SJSA1 (cell line): ENCODE results near the gene PVRIG. TPM values are rescaled to one million over a fixed set of nuclear protein-coding genes. Genes with fewer than 3 reads are reported as not detected.
A peak's percentile ranks its signal among the peaks of the same experiment; 100 is the strongest.
"Not testable (repeated sequence)": the region's sequence is repeated elsewhere in the genome, so short reads cannot be mapped to it uniquely, and the experiment has no call there.

ENCODE experiments used
- DNase-seq, 2 experiments: peaks; one replicate each; pipeline ENCODE4 v3.0.0-alpha.2; 2015 to 2020; ENCODE audit warnings: low spot score in 2 of 2, low read depth in 1 of 2
- H3K27ac ChIP-seq: fragments of 250-450 bp; sonication (Bioruptor Pico); 2 replicates; pipeline ENCODE4 v1.5.1; 2020; ENCODE audit warnings: mild to moderate bottlenecking, moderate library complexity
- H3K27me3 ChIP-seq: fragments of 250-450 bp; sonication (Bioruptor Pico); replicated peaks from 2 replicates; pipeline ENCODE4 v1.5.1; 2020; ENCODE audit warnings: mild to moderate bottlenecking, moderate library complexity
- H3K36me3 ChIP-seq: fragments of 250-450 bp; sonication (Bioruptor Pico); 2 replicates; pipeline ENCODE4 v1.5.1; 2020; ENCODE audit warnings: mild to moderate bottlenecking
- H3K4me1 ChIP-seq: fragments of 250-450 bp; sonication (Bioruptor Pico); replicated peaks from 2 replicates; pipeline ENCODE4 v1.6.1; 2021; ENCODE audit warnings: mild to moderate bottlenecking
- H3K4me3 ChIP-seq: fragments of 250-450 bp; sonication (Bioruptor Pico); 2 replicates; pipeline ENCODE4 v1.5.1; 2020; ENCODE audit warnings: mild to moderate bottlenecking
- H3K9me3 ChIP-seq: fragments of 250-450 bp; sonication (Bioruptor Pico); replicated peaks from 2 replicates; pipeline ENCODE4 v1.5.1; 2020; ENCODE audit warnings: mild to moderate bottlenecking
- total RNA-seq: library from RNA; depleted of rRNA; stranded (reverse); fragments of >200 nt; shearing (Covaris generic); gene quantifications from 2 replicates; pipeline ENCODE4 v1.2.3, GENCODE V29; 2014; rRNA removed

PVRIG gene
- 1.7 TPM in 1 of 2 replicates, not detected in the other for total RNA-seq

DNA sequence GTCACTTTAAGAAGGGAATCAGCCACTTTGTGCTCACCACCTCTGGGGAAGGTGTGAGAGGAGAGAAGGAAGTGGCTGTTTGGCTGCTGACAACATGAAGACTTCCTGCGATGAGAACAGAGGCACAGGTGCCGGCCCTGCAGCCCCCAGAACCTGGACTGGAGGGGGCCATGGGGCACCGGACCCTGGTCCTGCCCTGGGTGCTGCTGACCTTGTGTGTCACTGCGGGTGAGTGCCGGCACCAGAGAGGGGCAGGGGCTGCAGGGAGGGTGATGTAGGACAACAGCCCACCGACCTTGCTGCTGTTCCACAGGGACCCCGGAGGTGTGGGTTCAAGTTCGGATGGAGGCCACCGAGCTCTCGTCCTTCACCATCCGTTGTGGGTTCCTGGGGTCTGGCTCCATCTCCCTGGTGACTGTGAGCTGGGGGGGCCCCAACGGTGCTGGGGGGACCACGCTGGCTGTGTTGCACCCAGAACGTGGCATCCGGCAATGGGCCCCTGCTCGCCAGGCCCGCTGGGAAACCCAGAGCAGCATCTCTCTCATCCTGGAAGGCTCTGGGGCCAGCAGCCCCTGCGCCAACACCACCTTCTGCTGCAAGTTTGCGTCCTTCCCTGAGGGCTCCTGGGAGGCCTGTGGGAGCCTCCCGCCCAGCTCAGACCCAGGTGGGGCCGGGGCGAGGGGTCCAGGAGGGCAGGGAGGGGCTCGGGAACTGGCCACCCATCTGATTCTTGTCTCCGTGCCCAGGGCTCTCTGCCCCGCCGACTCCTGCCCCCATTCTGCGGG, at the start of gene PVRIG:
Gene PVRIG, plus strand, starts transcription at position 149 of the 785 bp plus-strand sequence. Its CDS starts 22 bp downstream, at position 171.
- H3K9me3 ChIP-seq, H3K27me3 ChIP-seq, H3K27ac ChIP-seq, H3K36me3 ChIP-seq, DNase-seq, H3K4me3 ChIP-seq: not testable (repeated sequence)
- H3K4me1 ChIP-seq: peaks cover 14% of the 10 kb centered on the region

- Histone ChIP-seq H3K4me1 (peaks cover 13% of the 10 kb centered on the region), H3K36me3 (no peaks in the 10 kb centered on the region), H3K27me3 (no peaks in the 10 kb centered on the region), H3K4me3 (no peak overlapping the region), H3K9me3 (no peaks in the 10 kb centered on the region), H3K27ac (no peak overlapping the region)
- no peak for DNase-seq
These were observed 49.5 kb upstream of the PVRIG start for GRCh38 chr7:100170101-100170897.

- Histone ChIP-seq H3K4me3 (no peak overlapping the region), H3K27me3 (no peaks in the 10 kb centered on the region), H3K4me1 (peaks cover 13% of the 10 kb centered on the region), H3K9me3 (no peaks in the 10 kb centered on the region), H3K36me3 (no peaks in the 10 kb centered on the region), H3K27ac (no peak overlapping the region)
- DNase-seq: no peak
These were observed 48.6 kb upstream of the PVRIG start for GRCh38 chr7:100171087-100171681.

DNA sequence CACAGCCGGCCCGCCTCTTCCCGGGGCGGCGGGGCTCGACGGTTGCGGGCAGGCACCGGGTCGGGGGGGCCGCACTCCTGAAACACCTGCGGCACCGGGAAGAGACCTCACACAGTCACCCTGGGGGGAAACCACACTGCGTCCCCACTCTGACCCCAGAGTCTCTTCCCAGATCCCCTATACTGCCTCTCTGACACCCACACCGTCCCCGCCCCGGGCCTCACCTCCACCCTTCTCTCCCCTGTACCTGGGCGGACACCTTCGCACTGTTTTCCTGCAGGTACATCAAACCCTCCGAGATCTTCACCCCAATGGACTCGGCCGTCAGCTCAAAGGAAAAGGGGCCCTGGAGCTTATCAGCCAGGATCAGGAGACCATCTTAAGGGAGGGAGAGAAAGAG, 47.9 kb upstream of the PVRIG start:
- Histone ChIP-seq H3K4me1 (peaks cover 13% of the 10 kb centered on the region), H3K4me3 (no peak overlapping the region), H3K27ac (no peak overlapping the region), H3K9me3 (no peaks in the 10 kb centered on the region), H3K27me3 (no peaks in the 10 kb centered on the region), H3K36me3 (no peaks in the 10 kb centered on the region)
- DNase-seq: no peak

- H3K4me3 ChIP-seq: no peak overlapping the region
These were observed 45.8 kb upstream of the PVRIG start for GRCh38 chr7:100173806-100174495.

DNA sequence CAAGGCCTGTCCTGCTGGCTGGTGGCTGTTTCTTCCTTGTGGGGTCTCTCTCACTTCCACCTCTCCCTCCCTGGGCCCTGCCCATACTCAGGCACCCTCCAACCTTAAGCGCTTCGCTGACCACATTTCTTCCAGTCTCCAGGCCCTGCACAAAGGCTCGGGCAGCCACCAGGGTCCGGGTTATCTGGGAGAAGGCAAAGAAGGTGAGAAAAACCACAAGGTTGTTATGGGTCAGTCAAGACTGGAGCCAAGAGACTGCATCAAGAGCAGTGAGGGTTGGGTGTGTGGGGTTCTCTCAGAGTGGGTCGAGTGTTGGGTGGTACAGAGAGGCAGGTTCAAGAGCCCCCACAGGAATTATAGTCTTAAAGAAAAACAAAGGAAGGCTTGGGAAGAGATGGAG, 45.2 kb upstream of the PVRIG start:
- peaks cover 4% of the 10 kb centered on the region; the same call in 1 of the 2 replicates for H3K9me3 ChIP-seq
- H3K36me3 ChIP-seq: no peaks in the 10 kb centered on the region
- peaks cover 5% of the 10 kb centered on the region for H3K4me1 ChIP-seq
- H3K27ac ChIP-seq: no peak overlapping the region
- H3K27me3 ChIP-seq: no peaks in the 10 kb centered on the region
- H3K4me3 ChIP-seq: no peak overlapping the region
- DNase-seq: no peak

More at GRCh38 chr7:100173806-100174495, 45.8 kb upstream of the PVRIG start:
- Histone ChIP-seq H3K9me3 (peaks cover 4% of the 10 kb centered on the region; the same call in 1 of the 2 replicates), H3K27me3 (no peaks in the 10 kb centered on the region), H3K4me1 (peaks cover 5% of the 10 kb centered on the region), H3K27ac (no peak overlapping the region), H3K36me3 (no peaks in the 10 kb centered on the region)
- DNase-seq: no peak

- Histone ChIP-seq H3K27ac (no peak overlapping the region), H3K27me3 (no peaks in the 10 kb centered on the region), H3K4me1 (peaks cover 5% of the 10 kb centered on the region), H3K4me3 (no peak overlapping the region), H3K9me3 (peaks cover 4% of the 10 kb centered on the region; the same call in 1 of the 2 replicates), H3K36me3 (no peaks in the 10 kb centered on the region)
- DNase-seq: no peak
These were observed 44.3 kb upstream of the PVRIG start for GRCh38 chr7:100175296-100175935.

- DNase-seq: no peak
- Histone ChIP-seq H3K27me3 (no peaks in the 10 kb centered on the region), H3K4me1 (peaks cover 5% of the 10 kb centered on the region), H3K9me3 (peaks cover 4% of the 10 kb centered on the region; the same call in 1 of the 2 replicates), H3K27ac (no peak overlapping the region), H3K36me3 (no peaks in the 10 kb centered on the region), H3K4me3 (peak overlapping the region; percentile 47)
These were observed 43.4 kb upstream of the PVRIG start for GRCh38 chr7:100176096-100177044.

DNA sequence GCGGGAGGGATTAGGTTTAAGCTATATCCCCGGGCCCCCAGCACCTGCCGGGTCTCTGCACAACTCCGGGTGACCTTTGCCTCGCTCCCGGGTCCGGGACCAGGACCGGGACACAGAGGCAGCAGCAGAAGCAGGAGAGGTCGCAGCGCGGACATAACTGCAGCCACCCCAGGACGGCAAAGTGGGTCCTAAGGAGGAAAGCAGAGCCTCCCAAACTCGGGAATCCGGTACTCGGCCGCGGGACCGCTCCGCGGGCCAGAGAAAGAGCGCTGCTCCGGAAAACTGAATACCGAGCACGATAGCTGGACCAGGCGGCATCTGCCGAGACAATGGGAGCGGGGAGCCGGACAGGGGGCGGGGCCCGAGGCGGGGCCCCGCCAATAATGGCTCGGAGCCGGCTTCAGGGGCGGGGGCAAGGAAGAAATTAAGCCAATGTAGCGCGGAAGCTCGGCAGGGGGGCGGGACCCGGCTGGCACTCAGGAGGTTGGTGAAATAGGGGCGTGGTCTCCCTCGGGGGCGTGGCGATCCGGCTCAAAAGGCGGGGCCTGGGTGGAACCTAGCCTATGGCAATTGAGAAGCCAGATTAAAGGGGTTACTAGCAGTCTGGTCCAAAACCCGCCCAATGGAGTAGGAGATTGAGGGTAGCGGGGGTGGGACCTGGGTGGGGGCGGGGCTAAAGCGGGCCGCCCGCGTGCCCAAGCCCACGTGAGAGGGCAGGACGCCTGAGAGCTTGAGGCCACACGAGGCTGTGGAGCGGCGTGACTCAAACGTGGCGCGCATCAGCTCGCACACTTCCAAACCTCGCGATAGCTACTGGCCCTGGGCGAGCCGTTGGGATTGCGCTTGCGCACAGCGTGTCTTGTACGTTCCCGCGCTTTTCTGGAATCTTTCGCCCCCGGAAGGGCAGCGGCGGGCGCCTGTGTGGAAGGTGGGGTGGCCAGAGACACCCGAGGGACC, 42.4 kb upstream of the PVRIG start, which contains the start of the genes GPC2 and STAG3:
Gene GPC2, minus strand, starts transcription at position 337 of the 957 bp plus-strand sequence. Its CDS starts 182 bp downstream, at position 155.
Gene STAG3, plus strand, starts transcription at position 874 of the 957 bp plus-strand sequence. CDS start 2,639 bp downstream, outside the sequence.
- Histone ChIP-seq H3K4me3 (peak within 1 kb of the TSS; percentile 47), H3K36me3 (no peaks in the 10 kb centered on the region), H3K27ac (no peak within 1 kb of the TSS), H3K9me3 (peaks cover 4% of the 10 kb centered on the region; the same call in 1 of the 2 replicates), H3K4me1 (peaks cover 5% of the 10 kb centered on the region), H3K27me3 (no peaks in the 10 kb centered on the region)
- peak; percentile 94 to 98 for DNase-seq

GRCh38 chr7:100180084-100180483, 39.7 kb upstream of the PVRIG start:
- DNase-seq, H3K27ac ChIP-seq, H3K9me3 ChIP-seq, H3K4me3 ChIP-seq, H3K36me3 ChIP-seq, H3K4me1 ChIP-seq, H3K27me3 ChIP-seq: not testable (repeated sequence)

DNA sequence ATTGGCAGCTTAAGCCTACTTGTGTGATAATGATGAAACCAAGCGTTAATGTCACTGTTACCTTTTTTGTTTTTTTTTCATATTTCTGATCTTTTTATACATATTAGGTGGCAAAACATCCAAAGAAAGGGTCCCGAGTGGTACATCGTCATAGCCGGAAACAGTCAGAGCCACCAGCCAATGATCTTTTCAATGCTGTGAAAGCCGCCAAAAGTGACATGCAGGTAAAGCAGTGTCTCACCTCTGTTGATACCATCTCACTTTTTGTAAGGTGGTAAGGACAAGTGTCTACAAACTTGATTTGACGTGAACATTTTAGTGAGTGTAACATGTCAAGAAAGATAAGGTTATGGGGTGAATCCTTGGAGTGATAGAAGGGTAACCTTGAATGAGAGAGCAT, 37.1 kb upstream of the PVRIG start:
- not testable (repeated sequence) for H3K27me3 ChIP-seq, H3K9me3 ChIP-seq, H3K27ac ChIP-seq, H3K36me3 ChIP-seq, H3K4me1 ChIP-seq, H3K4me3 ChIP-seq, DNase-seq
